Endometrial microvascular endothelial cells (primary cell): ENCODE results near the gene KRTAP4-8. TPM values are rescaled to one million over a fixed set of nuclear protein-coding genes. Genes with fewer than 3 reads are reported as not detected.

Experiments
- total RNA-seq: library from RNA; depleted of rRNA; stranded (reverse); fragments of >200 nt; gene quantifications from one replicate; pipeline ENCODE4 v1.2.3, GENCODE V29; 2015; ENCODE audit errors: inconsistent ontology term

The KRTAP4-8 gene
- total RNA-seq, 1 donor from 2014 or later, result not detected

Other genes with a start within 250 kb of the KRTAP4-8 start
- gene KRT12, start 230.9 kb downstream of the KRTAP4-8 start, total RNA-seq, result not detected
- gene KRT20, start 212.9 kb downstream of the KRTAP4-8 start, total RNA-seq, result not detected
- not detected for gene KRT23, start 160.5 kb downstream of the KRTAP4-8 start, total RNA-seq
- not detected for gene KRT39, start 131.2 kb downstream of the KRTAP4-8 start, total RNA-seq
- not detected for gene KRT40, start 113.8 kb downstream of the KRTAP4-8 start, total RNA-seq
- gene KRTAP3-3, start 104.0 kb downstream of the KRTAP4-8 start, total RNA-seq, result not detected
- not detected for gene KRTAP3-2, start 98.2 kb downstream of the KRTAP4-8 start, total RNA-seq
- gene KRTAP3-1, start 89.0 kb downstream of the KRTAP4-8 start, total RNA-seq, result not detected
- gene KRTAP1-5, start 70.9 kb downstream of the KRTAP4-8 start, total RNA-seq, result not detected
- not detected for gene KRTAP1-4, start 67.9 kb downstream of the KRTAP4-8 start, total RNA-seq
- not detected for gene KRTAP1-3, start 63.3 kb downstream of the KRTAP4-8 start, total RNA-seq
- gene KRTAP1-1, start 56.7 kb downstream of the KRTAP4-8 start, total RNA-seq, result not detected
- not detected for gene KRTAP2-1, start 50.8 kb downstream of the KRTAP4-8 start, total RNA-seq
- not detected for gene KRTAP2-2, start 42.9 kb downstream of the KRTAP4-8 start, total RNA-seq
- gene KRTAP2-3, start 38.0 kb downstream of the KRTAP4-8 start, total RNA-seq, result not detected
- gene KRTAP2-4, start 32.3 kb downstream of the KRTAP4-8 start, total RNA-seq, result not detected
- not detected for gene KRTAP4-7, start 14.0 kb downstream of the KRTAP4-8 start, total RNA-seq
- gene KRTAP4-16, start 4.1 kb upstream of the KRTAP4-8 start, total RNA-seq, result not detected
- gene KRTAP4-9, start 7.2 kb upstream of the KRTAP4-8 start, total RNA-seq, result not detected
- not detected for gene KRTAP4-11, start 20.2 kb upstream of the KRTAP4-8 start, total RNA-seq
- gene KRTAP4-12, start 26.0 kb upstream of the KRTAP4-8 start, total RNA-seq, result not detected
- gene KRTAP4-6, start 42.4 kb upstream of the KRTAP4-8 start, total RNA-seq, result not detected
- not detected for gene KRTAP4-5, start 51.7 kb upstream of the KRTAP4-8 start, total RNA-seq
- gene KRTAP4-4, start 62.6 kb upstream of the KRTAP4-8 start, total RNA-seq, result not detected
- gene KRTAP4-3, start 70.1 kb upstream of the KRTAP4-8 start, total RNA-seq, result not detected
- not detected for gene KRTAP4-2, start 80.1 kb upstream of the KRTAP4-8 start, total RNA-seq
- not detected for gene KRTAP4-1, start 86.8 kb upstream of the KRTAP4-8 start, total RNA-seq
- not detected for gene KRTAP9-1, start 91.7 kb upstream of the KRTAP4-8 start, total RNA-seq
- not detected for gene KRTAP9-2, start 128.5 kb upstream of the KRTAP4-8 start, total RNA-seq
- gene KRTAP9-3, start 134.3 kb upstream of the KRTAP4-8 start, total RNA-seq, result not detected
- not detected for gene KRTAP9-8, start 139.9 kb upstream of the KRTAP4-8 start, total RNA-seq
- not detected for gene KRTAP9-4, start 151.5 kb upstream of the KRTAP4-8 start, total RNA-seq
- not detected for gene KRTAP9-9, start 157.2 kb upstream of the KRTAP4-8 start, total RNA-seq
- not detected for gene KRTAP9-6, start 167.2 kb upstream of the KRTAP4-8 start, total RNA-seq
- gene KRTAP9-7, start 177.6 kb upstream of the KRTAP4-8 start, total RNA-seq, result not detected
- gene KRTAP29-1, start 204.7 kb upstream of the KRTAP4-8 start, total RNA-seq, result not detected
- not detected for gene KRTAP16-1, start 211.2 kb upstream of the KRTAP4-8 start, total RNA-seq
- gene KRTAP17-1, start 217.6 kb upstream of the KRTAP4-8 start, total RNA-seq, result not detected